ENCODE measurements around the gene DUSP8. TPM values are rescaled to one million over a fixed set of nuclear protein-coding genes. Genes with fewer than 3 reads are reported as not detected.
A peak's percentile ranks its signal among the peaks of the same experiment; 100 is the strongest.

Gene DUSP8
- total and polyA plus RNA-seq, 2 donors (not counting 1 experiment from before 2014, with no cell fraction given): 4.3 to 7.2 TPM

DNA sequence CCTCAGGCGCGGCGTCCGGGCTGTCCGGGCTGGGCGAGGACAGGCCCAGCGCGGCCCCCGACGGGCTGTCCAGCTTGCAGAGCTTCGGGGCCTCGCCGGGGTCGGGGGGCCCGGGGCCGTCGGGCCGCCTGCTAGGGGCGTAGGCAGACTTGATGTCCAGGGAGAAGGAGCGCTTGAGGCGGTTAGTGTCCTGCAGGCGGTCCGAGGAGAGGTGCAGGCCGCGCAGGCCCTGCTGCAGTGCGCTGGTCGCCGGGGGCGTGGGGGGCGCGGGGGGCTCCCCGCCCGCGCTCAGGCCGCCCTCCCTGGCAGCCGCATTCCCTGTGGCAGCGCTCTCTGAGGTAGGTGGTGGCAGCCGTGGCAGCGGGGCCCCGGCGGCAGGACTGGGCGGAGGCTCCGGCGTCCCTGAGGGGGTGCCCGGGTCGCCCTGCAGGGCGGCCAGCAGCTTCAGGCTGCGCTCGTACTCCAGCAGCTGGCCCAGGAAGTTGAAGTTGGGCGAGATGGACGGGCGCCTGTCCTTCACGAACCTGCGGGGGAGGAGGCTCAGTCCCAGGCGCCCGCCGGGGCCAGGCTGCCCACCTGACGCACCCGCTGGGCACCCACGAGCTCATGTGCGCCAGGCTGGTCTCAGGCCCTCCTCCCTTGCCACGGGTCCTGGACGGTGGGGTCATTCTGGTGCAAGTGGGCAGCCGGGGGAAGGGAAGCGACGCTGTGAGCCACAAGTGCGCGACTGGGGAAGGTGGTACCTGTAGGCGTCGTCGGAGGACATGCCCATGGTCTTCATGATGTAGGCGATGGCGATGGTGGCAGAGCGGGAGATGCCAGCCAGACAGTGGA, 14.8 kb downstream of the DUSP8 start:
- no peak overlapping the region for H2AFZ ChIP-seq (ENCODE audit: insufficient read depth, low read depth, low read length, poor library complexity, severe bottlenecking)
- Mint-ChIP-seq H3K27me3 (peaks cover 30% of the 10 kb centered on the region), H3K4me3 (no peak overlapping the region), H3K9me3 (ENCODE audit: insufficient read depth) (no peaks in the 10 kb centered on the region), H3K4me1 (peaks cover 7% of the 10 kb centered on the region), H3K27ac (no peak overlapping the region)
- intact Hi-C loops (cut with micrococcal nuclease): no loop called here
- POLR2A ChIA-PET: interaction anchor here (0.5 kb wide), 1 partner anchor 12 kb away, joined by 5 read pairs; no protein-coding TSS in a partner anchor
- no peak overlapping the region for H3K27ac ChIP-seq (ENCODE audit: low read length in 2 of 2)
- peak; percentile 38 for DNase-seq
- H3K9ac ChIP-seq (ENCODE audit: low read length): no peak overlapping the region
- H3K4me1 ChIP-seq (ENCODE audit: control insufficient read depth in 2 of 2, insufficient read depth in 2 of 2, low read length in 2 of 2): peaks cover 0 to 10% of the 10 kb centered on the region in 2 donors
- no peak overlapping the region for H3K4me2 ChIP-seq (replicated peaks; ENCODE audit: low read depth, low read length, poor library complexity, severe bottlenecking)
- ATAC-seq (ENCODE audit: low read depth): no peak
- H3K36me3 ChIP-seq (replicated peaks in 1 of 2; ENCODE audit: control extremely low read depth in 1 of 2, control insufficient read depth in 1 of 2, extremely low read depth in 1 of 2, insufficient read depth in 2 of 2, low read length in 1 of 2): no peaks in the 10 kb centered on the region
- peaks cover 0 to 34% (median 7%) of the 10 kb centered on the region in 4 experiments for H3K27me3 ChIP-seq (replicated peaks in 1 of 4; ENCODE audit: control extremely low read depth in 1 of 4, control insufficient read depth in 3 of 4, insufficient read depth in 4 of 4, low read length in 3 of 4)
- no peaks in the 10 kb centered on the region for H3K79me2 ChIP-seq (ENCODE audit: control insufficient read depth, insufficient read depth, low read length)
- H3K4me3 ChIP-seq (ENCODE audit: control extremely low read depth in 1 of 5, extremely low read depth in 1 of 5, insufficient read depth in 1 of 5, low read depth in 2 of 5, low read length in 4 of 5): no peak overlapping the region
- TF ChIP-seq, protein P1, sequence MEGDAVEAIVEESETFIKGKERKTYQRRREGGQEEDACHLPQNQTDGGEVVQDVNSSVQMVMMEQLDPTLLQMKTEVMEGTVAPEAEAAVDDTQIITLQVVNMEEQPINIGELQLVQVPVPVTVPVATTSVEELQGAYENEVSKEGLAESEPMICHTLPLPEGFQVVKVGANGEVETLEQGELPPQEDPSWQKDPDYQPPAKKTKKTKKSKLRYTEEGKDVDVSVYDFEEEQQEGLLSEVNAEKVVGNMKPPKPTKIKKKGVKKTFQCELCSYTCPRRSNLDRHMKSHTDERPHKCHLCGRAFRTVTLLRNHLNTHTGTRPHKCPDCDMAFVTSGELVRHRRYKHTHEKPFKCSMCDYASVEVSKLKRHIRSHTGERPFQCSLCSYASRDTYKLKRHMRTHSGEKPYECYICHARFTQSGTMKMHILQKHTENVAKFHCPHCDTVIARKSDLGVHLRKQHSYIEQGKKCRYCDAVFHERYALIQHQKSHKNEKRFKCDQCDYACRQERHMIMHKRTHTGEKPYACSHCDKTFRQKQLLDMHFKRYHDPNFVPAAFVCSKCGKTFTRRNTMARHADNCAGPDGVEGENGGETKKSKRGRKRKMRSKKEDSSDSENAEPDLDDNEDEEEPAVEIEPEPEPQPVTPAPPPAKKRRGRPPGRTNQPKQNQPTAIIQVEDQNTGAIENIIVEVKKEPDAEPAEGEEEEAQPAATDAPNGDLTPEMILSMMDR (IDR thresholded peaks at IDR 0.05): no peak
- no peak for TF ChIP-seq EZH2 (IDR thresholded peaks at IDR 0.05; ENCODE audit: borderline replicate concordance, insufficient read depth, low read depth, low read length, poor library complexity, severe bottlenecking)
- no peaks in the 10 kb centered on the region for H4K20me1 ChIP-seq (ENCODE audit: control insufficient read depth, insufficient read depth, low read length, poor library complexity, severe bottlenecking)
- WGBS (ENCODE audit: insufficient coverage): 74% methylated on average over 74 of the region's 74 CpGs
- CTCF ChIA-PET: interaction anchor here (0.8 to 1.5 kb wide), 2 partner anchors 11 to 37 kb away, joined by 3 to 4 read pairs; no protein-coding TSS in a partner anchor
- peaks cover 0 to 3% (median 0%) of the 10 kb centered on the region in 3 donors for H3K9me3 ChIP-seq (ENCODE audit: control extremely low read depth in 1 of 3, control insufficient read depth in 2 of 3, insufficient read depth in 1 of 3, low read length in 2 of 3)

Data from B cell (primary cell).